ENCODE results near the gene ERP29. TPM values are rescaled to one million over a fixed set of nuclear protein-coding genes. Genes with fewer than 3 reads are reported as not detected.
"Not testable (repeated sequence)": the region's sequence is repeated elsewhere in the genome, so short reads cannot be mapped to it uniquely, and the experiment has no call there.

The ERP29 gene
- 132 TPM for polyA plus RNA-seq (2013, experiment 1 of 2; ENCODE audit: insufficient read length)
- polyA plus RNA-seq (2013, experiment 2 of 2; ENCODE audit: insufficient read length): 113 TPM

DNA sequence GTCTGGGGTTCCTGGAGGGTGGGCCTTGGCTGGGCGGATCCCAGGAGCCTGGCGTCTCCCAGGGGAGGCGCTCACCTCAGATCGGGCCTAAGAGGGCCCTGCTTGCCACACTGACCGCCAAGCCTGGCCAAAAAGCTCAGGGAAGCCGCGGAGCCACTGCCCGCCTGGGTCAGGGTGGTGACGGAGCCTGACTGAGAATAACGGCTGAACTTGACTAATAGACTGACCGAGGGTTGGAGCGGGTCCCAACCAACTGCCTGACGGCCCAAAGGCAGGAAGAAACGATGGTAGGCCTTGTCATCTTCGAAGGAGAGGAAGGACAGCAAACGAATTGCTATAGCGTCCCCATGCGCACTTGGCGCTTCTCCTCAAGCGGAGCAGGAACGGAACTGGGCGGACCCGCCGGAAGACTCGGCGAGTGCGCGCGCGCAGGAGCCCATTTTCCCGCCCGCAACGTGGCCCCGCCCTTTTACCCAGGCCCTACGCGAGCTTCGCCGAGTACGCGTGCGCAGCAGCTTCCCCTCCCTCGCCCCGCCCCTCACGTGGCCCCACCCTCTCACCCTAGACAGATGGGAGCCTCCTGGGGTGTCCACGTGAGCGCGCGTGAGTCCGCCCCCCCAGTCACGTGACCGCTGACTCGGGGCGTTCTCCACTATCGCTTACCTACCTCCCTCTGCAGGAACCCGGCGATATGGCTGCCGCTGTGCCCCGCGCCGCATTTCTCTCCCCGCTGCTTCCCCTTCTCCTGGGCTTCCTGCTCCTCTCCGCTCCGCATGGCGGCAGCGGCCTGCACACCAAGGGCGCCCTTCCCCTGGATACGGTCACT lies at the start of gene ERP29, which contains the start of gene TMEM116:
TSS of gene ERP29 (plus strand) at position 652 of the 826 bp plus-strand sequence. CDS start at position 692, 40 bp downstream.
TSS of gene TMEM116 (minus strand) at position 391 of the 826 bp plus-strand sequence. CDS start 7,895 bp downstream, outside the sequence.
- DNase-seq: peak; percentile 99

DNA sequence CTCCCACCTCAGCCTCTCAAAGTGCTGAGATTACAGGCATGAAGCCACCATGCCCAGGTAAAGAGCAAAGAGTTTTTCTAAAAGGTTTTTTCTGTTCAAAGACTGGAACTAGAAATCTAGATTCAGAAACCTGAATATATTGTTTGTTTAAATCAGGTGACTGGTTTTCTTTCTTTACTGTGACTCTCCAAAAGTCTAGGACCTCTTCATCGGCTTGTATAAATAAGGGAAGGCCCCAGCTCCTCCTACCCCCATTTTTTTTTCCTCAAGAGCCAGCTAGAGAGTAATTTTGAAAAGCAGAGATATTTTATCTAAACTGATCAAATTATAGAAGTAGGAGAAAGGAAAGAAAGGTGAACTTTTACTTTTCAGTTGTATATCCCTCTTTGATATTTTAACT lies 48.3 kb upstream of the ERP29 start:
- no peak for DNase-seq

DNA sequence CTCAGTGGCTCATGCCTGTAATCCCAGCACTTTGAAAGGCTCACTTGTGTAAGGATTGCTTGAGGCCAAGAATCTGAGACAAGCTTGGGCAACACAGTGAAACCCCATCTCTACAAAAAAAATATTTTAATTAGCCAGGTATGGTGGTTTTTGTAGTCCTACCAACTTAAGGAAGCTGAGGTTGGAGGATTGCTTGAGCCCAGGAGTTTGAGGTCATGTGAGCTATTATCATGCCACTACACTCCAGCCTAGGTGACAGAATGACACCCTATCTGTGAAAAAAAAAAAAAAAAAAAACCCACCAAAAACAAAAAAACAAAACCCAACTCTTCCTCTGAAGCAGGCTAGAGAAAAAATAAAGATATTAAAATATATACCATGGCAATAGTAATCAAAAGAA lies 41.4 kb upstream of the ERP29 start:
- DNase-seq: no peak

DNA sequence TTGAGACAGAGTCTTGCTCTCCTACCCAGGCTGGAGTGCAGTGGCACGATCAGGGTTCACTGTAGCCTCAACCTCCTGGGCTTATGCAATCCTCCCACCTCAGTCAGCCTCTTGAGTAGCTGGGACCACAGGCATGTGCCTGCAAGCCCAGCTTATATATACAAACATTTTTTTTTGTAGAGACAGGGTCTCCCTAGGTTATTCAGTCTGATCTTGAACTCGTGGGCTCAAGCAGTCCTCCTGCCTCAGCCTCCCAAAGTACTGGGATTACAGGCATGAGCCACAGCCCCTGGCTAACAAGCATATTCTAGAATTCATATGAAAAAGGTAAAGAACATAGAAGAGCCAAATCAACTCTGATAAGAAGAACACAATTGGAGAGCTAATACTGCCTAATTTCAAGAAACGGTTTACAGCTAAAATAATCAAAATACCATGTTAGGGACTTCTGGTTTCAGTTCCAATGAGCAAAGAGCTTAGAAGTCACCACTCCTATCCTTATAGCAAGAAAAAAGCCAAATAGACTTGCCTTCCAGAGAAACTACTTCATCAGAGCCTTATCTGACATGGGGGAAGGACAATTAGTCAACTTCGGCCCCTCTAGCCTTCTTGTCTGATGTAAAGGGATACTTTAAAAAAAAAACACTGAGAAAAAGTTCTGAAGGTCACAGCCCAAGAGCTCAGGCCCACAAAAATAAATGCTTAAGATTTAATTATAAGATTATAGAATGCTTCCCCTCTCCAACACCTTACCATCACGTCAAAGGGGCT lies 37.9 kb upstream of the ERP29 start:
- no peak for DNase-seq

DNA sequence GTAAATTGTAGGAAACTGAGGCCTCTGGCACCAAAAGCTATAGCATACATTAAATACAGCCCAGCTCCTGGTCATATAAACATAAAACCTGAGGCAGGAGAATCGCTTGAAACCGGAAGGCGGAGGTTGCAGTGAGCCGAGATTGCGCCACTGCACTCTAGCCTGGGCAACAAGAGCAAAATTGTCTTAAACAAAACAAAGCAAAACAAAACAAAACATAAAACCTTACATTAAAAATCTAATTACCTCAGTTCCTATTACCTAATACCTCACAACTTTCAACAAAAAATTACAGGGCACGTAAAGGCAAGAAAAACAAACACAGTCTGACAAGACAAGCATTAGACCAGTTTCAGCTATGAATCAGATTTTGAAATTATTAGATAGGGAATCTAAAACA lies 36.9 kb upstream of the ERP29 start:
- DNase-seq: no peak

DNA sequence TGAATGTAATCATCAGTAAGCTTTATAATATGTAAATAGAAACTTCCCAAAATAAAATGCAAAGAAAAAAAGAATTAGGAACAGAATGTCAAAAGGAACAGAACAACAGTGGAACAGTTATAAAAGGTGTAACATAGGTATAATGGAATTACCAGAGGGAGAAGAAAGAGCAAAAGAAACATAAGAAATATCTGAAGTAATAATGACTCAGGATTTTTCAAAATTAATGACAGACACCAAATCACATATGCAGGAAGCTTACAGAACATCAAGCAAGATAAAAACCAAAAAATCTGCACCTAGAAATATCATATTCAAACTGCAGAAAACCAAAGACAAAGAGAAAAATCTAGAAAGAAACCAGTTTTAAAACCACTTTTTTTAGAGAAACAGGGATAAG lies 36.4 kb upstream of the ERP29 start:
- DNase-seq: no peak

DNA sequence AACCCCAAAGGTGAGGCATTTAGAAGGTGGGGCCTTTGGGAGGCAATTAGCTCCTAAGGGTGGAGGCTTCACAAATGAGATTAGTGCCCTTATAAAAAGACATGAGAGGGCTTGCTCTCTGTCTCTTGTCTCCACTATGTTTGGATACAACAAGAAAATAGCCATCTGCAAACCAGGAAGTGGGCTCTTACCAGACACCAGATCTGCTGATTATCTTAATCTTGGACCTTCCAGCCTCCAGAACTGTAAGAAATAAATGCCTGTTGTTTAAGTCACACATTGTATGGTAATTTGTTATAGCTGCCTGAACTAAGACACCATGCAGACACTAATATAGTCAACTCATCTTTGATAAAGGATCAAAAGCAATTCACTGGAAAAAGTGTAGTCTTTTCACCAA lies 34.7 kb upstream of the ERP29 start:
- DNase-seq: no peak

DNA sequence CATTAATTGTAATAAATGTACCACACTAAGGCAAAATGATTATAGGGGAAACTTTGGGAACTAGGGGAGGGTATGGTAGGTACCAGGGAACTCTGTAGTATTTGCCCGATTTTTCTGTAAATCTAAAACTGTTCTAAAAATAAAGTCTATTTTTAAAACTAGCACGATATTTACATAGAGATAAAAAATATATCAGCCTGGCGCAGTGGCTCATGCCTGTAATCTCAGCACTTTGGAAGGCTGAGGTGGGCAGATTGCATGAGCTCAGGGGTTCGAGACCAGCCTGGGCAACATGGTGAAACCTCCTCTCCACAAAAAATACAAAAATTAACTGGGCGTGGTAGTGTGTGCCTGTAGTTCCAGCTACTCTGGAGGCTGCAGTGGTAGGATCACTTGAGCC lies 32.6 kb upstream of the ERP29 start:
- no peak for DNase-seq

DNA sequence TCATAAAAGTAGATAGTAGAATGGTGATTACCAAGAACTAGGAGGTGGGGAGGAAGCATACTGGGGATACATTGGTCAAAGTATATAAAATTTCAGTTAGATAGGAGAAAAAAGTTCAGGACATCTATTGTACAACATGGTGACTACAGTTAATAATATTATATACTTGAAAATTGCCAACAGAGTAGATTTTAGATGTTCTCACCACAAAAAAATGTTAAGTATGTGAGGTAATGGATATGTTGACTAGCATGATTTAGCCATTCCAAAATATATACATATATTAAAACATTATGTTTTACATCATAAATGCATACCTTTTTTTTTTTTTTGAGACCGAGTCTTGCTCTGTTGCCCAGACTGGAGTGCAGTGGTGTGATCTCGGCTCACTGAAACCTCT lies 31.2 kb upstream of the ERP29 start:
- peak; percentile 58 for DNase-seq

DNA sequence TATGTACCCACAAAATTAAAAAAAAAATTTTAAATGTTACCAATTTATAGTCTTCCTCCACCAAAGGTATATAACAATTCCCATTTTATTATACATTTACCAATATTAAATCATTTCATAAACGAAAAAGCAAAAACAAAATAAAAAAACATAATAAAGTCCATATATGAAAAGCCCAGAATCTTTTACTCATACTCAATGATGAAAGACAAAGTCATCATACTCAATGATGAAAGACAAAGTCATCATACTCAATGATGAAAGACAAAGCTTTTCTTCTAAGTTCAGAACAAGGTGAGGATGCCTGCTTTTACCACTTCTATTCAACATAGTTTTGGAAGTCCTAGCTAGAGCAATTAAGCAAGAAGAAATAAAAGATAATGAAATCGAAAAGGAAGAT lies 28.4 kb upstream of the ERP29 start:
- no peak for DNase-seq

DNA sequence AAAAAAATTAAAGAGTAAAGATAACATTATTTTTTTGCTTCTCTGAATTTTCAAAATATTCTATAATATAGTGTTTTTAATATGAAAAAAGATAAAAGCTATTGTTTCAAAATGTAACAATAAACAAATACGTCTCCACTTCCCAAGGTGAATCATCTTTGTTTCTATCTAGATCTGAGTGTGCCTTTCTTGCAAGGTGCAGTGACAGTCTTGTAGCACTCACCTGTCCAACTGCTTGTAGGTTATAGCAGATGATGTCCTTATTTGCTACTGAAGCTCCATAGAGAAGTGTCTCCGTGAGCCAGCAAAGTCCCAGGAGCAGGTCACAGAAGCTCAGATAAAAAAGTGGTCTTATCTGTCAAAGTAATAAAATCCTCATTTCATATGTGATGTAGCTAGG lies 21.7 kb upstream of the ERP29 start:
- DNase-seq: no peak

DNA sequence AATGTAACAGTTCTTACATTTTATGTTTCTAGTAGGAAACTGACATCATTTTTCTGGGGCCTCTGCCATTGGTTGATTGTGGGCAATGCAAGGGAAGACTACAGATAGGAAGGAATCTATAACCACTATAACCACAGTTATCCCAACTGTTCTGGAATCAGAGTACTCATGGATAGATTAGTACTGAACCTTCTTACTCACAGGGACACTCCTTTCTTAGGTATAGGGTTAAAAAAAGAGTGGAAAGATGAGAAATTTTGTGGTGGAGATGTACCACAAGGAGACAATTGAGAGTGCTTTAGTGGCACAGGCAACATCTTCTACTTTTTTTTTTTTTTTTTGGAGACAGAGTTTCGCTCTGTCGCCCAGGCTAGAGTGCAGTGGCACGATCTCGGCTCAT lies 21.3 kb upstream of the ERP29 start:
- DNase-seq: peak; percentile 58

DNA sequence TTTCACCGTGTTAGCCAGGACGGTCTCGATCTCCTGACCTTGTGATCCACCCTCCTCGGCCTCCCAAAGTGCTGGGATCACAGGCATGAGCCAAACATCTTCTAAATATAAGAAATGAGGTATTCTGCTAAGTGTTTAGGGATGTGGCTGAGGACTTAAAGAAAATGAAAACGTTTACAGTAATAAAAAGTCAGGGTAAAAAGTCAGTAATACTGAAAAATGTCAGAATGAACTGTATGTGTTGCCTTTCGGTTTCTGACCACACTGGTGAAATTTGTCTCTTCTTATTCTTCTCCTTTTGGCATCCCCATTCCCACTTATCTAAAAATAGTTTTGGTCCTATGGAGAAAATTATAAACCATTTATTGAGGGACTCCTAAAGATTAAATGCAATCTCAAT lies 20.8 kb upstream of the ERP29 start:
- DNase-seq: no peak

DNA sequence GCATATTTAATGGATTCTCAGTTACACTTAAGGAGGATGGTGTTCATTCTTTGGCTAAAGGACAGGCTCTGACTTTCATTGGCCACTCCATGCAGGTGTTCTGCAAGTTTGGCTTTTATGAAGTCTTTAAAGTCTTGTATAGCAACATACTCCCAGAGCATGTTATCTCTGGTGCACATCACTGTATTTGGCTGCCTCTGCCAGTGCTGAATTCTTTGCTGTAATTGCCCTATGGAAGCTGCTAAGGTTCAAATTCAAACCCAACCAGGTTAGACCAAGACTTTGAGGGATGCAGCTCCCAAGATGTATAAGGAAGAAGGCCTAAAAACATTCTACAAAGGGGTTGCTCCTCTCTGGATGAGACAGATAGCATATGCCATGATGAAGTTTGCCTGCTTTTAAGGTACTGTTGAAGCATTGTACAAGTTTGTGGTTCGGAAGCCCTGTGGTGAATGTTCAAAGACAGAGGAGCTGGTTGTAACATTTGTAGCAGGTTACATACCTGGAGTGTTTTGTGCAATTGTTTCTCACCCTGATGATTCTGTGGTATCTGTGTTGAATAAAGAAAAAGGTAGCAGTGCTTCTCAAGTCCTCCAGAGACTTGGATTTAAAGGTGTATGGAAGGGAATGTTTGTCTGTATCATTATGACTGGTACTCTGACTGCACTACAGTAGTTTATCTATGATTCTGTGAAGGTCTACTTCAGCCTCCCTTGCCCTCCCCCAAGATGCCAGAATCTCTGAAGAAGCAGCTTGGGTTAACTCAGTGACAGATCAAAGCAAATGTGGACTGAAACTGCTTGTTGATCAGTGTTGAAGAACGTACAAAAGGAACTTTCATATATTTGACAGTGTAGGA lies 19.7 kb upstream of the ERP29 start:
- DNase-seq: no peak

DNA sequence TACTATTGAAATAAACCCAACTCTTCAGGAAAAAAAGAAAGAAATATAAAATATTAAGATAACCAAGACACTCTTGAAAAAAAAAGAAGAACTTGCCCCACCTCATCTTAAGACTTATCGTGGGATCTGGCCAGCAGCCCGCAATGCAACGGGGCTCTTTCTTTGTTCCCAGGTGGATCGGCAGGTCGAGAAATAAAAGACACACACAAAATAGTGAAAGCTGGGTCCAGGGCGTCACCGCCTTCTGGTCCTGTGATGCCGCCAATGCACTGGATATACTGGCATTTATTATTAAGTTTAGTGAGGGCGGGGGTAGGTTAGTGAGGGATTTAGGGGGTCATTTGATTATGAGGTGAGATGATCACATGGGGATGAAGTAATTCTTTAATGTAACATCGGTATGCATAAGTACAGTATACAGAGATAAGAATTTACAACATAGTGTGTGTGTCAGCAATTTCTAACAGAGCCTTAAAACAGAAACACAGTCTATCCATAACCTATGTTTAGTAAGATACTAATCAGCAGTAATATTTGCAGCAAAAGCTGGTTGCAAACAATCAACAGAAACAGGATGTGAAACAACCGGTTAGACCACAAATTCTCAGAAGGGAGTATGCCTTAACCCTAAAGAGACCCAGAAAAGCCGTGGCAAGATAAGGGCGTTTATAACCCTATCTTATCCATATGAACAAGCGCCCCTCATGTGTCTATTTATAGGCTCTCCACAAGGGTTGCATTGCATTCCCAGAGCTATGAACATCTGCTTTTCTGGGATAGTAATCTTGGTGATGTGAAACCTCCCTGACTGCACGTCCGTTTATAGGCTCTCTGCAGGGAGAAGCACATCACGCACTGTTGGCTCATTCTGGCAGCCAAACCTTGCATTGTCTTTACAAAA lies 18.8 kb upstream of the ERP29 start:
- not testable (repeated sequence) for DNase-seq

DNA sequence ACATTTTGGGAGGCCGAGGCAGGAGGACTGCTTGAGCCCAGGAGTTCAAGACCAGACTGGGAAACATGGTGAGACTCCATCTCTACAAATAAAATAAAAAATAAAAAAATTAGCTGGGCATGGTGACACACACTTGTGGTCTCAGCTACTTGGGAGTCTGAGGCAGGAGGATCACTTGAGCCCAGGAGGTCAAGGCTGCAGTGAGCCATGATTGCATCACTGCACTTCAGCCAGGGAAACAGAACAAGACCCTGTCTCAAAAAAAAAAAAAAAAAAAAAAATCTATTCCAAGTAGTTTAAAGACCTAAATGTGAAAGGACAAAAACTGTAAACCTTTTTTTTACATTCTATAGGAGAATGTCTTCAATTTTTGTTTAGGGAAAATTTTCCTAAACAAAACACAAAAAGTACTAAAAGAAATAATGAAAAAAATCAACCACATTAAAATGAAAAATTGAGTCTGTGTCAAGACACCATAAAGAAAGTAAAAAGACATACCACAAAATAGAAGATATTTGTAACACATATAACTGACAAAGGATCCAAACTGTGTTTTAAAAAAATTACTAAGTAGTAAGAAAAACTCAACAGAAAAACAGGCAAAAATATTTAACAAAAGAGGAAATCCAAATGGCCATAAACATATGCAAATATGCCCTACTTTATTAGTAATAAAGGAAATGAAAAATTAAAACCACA lies 17.3 kb upstream of the ERP29 start:
- DNase-seq: no peak

DNA sequence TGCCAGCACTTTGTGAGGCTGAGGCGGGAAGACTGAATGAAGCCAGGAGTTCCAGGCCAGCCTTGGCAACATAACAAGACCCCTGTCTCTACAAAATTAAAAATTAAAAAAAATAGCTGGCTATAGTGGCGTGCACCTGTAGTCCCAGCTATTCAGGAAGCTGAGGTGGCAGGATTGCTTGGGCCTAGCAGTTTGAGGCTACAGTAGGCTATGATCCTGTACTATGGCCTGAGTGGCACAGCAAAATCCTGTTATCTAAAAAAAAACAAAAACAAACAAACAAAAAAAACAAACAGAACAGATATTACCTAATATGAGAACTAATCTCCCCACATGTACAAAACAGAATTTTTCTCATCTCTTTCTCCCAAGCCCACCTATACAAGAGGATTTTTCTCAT lies 15.9 kb upstream of the ERP29 start:
- DNase-seq: no peak

DNA sequence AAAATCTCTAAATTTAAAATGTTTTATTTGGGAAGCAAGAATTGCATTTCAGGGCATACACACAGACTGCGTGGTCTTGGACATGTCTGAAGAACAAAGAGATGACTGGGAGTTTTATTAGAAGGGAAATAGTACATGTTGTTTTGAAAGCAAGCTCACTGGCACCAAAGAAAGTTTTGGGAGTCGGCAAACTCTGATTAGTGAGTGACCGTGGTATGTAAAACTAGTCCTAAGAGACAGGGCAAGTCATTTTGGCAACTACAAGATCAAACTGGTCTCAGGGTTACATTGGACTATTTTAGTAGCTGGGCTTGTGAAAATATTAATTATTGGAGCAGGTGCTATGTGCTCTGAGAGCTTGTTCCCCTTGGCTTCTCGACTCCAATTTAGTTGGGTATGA lies 15.2 kb upstream of the ERP29 start:
- DNase-seq: no peak

DNA sequence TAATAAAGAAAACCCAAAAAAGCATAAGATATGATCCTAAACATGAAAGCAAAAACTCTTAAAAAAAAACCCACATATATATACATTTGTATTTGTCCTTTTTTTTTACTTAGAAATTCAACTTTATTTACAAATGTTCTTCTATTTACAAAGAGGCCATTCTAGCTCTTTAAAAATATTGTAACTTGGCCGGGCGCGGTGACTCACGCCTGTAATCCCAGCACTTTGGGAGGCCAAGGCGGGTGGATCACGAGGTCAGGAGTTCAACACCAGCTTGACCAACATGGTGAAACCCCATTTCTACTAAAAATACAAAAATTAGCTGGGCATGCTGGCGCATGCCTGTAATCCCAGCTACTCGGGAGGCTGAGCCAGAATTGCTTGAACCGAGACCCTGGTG lies 14.1 kb upstream of the ERP29 start:
- not testable (repeated sequence) for DNase-seq

DNA sequence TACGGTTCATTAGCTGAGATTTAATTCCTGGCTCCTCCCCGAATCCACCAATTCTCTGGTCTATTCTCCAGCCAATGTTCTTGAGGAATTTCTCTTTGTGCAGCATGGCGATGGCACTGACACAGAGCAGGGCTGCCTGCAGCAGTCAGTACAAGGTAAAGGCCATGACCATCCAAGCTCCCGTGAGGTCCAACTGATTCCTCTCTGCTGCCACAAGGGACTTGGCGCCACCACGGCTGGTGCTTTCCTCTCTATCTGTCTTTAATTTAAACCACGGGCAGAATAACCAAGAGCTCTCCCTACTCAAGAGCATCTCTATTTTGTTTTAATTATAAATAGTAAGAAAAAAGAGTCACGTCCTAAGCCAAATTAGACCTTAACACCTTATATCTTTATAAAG lies 12.4 kb upstream of the ERP29 start:
- no peak for DNase-seq

DNA sequence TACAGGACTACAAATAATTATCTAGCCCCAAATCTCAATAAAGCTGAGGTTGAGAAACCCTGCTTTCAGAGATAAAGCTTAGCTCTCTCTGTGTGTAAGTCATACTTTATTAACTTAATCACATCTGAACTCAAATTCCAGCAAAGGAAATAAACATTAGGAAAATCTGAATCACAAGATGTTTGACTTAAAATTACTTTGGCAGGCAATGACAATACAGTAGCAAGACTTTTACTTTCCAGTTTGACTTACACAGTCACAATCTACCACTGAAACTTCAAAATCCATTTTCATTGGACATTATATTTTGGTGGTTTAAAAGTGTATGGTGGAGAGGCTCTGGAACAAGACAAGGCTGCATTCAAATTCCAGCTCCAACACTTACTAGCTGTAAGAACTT lies 11.7 kb upstream of the ERP29 start:
- DNase-seq: no peak
